Keratinocyte (primary cell): Measurements from ENCODE around the gene GRIK4. TPM values are rescaled to one million over a fixed set of nuclear protein-coding genes. Genes with fewer than 3 reads are reported as not detected.

ENCODE experiments used
- DNase-seq: peaks from one replicate; pipeline ENCODE4 v3.0.0-alpha.2; 2011; ENCODE audit warnings: low read depth, missing footprints, low spot score
- FAIRE-seq: peaks from 2 replicates; lab custom pipeline; 2011; peaks lifted over from hg19 to GRCh38; lab: Jason Lieb, UNC
- H2AFZ ChIP-seq: 2 replicates; pipeline ENCODE4 v1.6.0; 2012; ENCODE audit warnings: low read length, control low read depth, inconsistent platforms; ENCODE audit not compliant: control insufficient read depth
- H3K27ac ChIP-seq: 2 replicates; pipeline ENCODE4 v1.5.1; 2011; ENCODE audit warnings: low read length; ENCODE audit not compliant: control insufficient read depth, insufficient read depth
- H3K27me3 ChIP-seq: 3 replicates; pipeline ENCODE4 v1.6.0; 2011; ENCODE audit warnings: low read length; ENCODE audit not compliant: control insufficient read depth, insufficient read depth; ENCODE audit errors: extremely low read depth
- H3K36me3 ChIP-seq, 2 experiments: 2 replicates in 1 of 2; 3 replicates in 1 of 2; pipeline ENCODE4 v1.5.1; 2011; ENCODE audit warnings: low read length in 2 of 2, mild to moderate bottlenecking in 1 of 2; ENCODE audit not compliant: control insufficient read depth in 2 of 2, insufficient read depth in 2 of 2; ENCODE audit errors: extremely low read depth in 1 of 2
- H3K4me1 ChIP-seq: 3 replicates; pipeline ENCODE4 v1.5.1; 2011; ENCODE audit warnings: low read length; ENCODE audit not compliant: control insufficient read depth, insufficient read depth; ENCODE audit errors: extremely low read depth
- H3K4me2 ChIP-seq: 3 replicates; pipeline ENCODE4 v1.6.0; 2011; ENCODE audit warnings: low read depth, low read length; ENCODE audit not compliant: control insufficient read depth, insufficient read depth; ENCODE audit errors: extremely low read depth
- H3K4me3 ChIP-seq, 3 experiments: fragments of 200-600 bp in 1 of 3; sonication (generic) in 1 of 3; 2 replicates in 2 of 3; 3 replicates in 1 of 3; pipeline ENCODE4 v1.5.1; 2011 to 2016; ENCODE audit warnings: low read length in 3 of 3, mild to moderate bottlenecking in 3 of 3, control low read depth in 2 of 3, inconsistent platforms in 1 of 3, low read depth in 1 of 3, mixed read lengths in 1 of 3, mixed run types in 1 of 3, moderate library complexity in 1 of 3; ENCODE audit not compliant: control insufficient read depth in 2 of 3, insufficient read depth in 2 of 3; ENCODE audit errors: extremely low read depth in 1 of 3
- H3K79me2 ChIP-seq: 2 replicates; pipeline ENCODE4 v1.6.0; 2012; ENCODE audit warnings: low read length; ENCODE audit not compliant: control insufficient read depth, insufficient read depth
- H3K9ac ChIP-seq: 3 replicates; pipeline ENCODE4 v1.6.0; 2011; ENCODE audit warnings: low read length; ENCODE audit not compliant: control insufficient read depth, insufficient read depth; ENCODE audit errors: extremely low read depth
- H3K9me1 ChIP-seq: 3 replicates; pipeline ENCODE4 v1.6.0; 2011; ENCODE audit warnings: low read length; ENCODE audit not compliant: control insufficient read depth, insufficient read depth; ENCODE audit errors: extremely low read depth
- H3K9me3 ChIP-seq: 2 replicates; pipeline ENCODE4 v1.5.1; 2012; ENCODE audit warnings: low read depth, low read length; ENCODE audit not compliant: control insufficient read depth
- H4K20me1 ChIP-seq: 3 replicates; pipeline ENCODE4 v1.6.0; 2011; ENCODE audit warnings: low read length; ENCODE audit not compliant: control insufficient read depth, insufficient read depth; ENCODE audit errors: extremely low read depth
- EZH2 ChIP-seq: IDR thresholded peaks from one replicate; pipeline ENCODE4 v1.6.1; 2012; ENCODE audit warnings: inconsistent platforms, mild to moderate bottlenecking, low read length, moderate library complexity
- dilution Hi-C: fragments of 300-500 bp; cut with MboI; formaldehyde crosslinking; loops from one replicate; pipeline ENCODE4 v1.7.0; 2020; ENCODE audit warnings: low sequenced_read_pairs; ENCODE audit not compliant: extremely low pct_ligation_motif_present
- polyA plus RNA-seq, 5 experiments: library from polyadenylated mRNA; depleted of rRNA in 3 of 5; stranded (reverse) in 3 of 5; stranded (forward) in 1 of 5; unstranded in 1 of 5; fragments of >200 nt; gene quantifications; 1 replicate in 1 of 5; 2 replicates in 3 of 5; 3 replicates in 1 of 5; pipeline versions ENCODE4 v1.2.1 to v1.2.3, GENCODE V29; 2011 to 2012; ENCODE audit warnings: missing spikeins in 2 of 5, low read depth in 1 of 5, low replicate concordance in 1 of 5
- TF ChIP-seq, protein P1 (sequence below), 3 experiments: IDR thresholded peaks in 1 of 3; conservative IDR thresholded peaks in 1 of 3; optimal IDR thresholded peaks in 1 of 3; 2 replicates in 2 of 3; 3 replicates in 1 of 3; pipeline versions ENCODE3 to v1.5.1; 2011; ENCODE audit warnings: low read length in 3 of 3, mild to moderate bottlenecking in 3 of 3, moderate library complexity in 2 of 3, control low read depth in 1 of 3, inconsistent platforms in 1 of 3; ENCODE audit not compliant: insufficient read depth in 2 of 3; ENCODE audit errors: extremely low read depth in 1 of 3

GRIK4 gene
- polyA plus RNA-seq, 1 donor (not counting 4 experiments of a cell fraction or from before 2014, with no cell fraction given), result not detected

DNA sequence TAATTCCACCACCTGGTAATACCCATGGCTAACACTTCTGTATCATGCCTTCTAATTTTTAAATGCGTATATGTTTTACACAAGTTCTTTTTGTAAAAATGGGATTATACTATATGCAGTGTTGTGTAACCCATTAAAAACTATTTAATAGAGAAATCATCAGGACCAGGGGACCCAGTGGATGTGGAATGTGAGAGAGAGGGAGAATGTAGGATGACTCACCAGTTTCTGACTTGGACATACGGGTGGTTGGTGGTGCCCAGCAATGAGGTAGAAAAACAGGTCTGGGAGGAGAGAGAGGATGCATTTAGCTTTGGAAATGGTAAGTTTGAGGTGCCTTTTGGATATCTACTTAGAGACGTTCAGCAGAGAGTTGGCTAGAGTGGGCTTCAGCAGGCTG is 400.4 kb downstream of the GRIK4 start:
- H3K9me1 ChIP-seq, result no peaks in the 10 kb centered on the region
- H3K4me3 ChIP-seq, result no peak overlapping the region
- H2AFZ ChIP-seq, result no peak overlapping the region
- no peaks in the 10 kb centered on the region for H3K79me2 ChIP-seq
- no peak overlapping the region for H3K27ac ChIP-seq
- H3K36me3 ChIP-seq, result no peaks in the 10 kb centered on the region
- TF ChIP-seq, protein P1, sequence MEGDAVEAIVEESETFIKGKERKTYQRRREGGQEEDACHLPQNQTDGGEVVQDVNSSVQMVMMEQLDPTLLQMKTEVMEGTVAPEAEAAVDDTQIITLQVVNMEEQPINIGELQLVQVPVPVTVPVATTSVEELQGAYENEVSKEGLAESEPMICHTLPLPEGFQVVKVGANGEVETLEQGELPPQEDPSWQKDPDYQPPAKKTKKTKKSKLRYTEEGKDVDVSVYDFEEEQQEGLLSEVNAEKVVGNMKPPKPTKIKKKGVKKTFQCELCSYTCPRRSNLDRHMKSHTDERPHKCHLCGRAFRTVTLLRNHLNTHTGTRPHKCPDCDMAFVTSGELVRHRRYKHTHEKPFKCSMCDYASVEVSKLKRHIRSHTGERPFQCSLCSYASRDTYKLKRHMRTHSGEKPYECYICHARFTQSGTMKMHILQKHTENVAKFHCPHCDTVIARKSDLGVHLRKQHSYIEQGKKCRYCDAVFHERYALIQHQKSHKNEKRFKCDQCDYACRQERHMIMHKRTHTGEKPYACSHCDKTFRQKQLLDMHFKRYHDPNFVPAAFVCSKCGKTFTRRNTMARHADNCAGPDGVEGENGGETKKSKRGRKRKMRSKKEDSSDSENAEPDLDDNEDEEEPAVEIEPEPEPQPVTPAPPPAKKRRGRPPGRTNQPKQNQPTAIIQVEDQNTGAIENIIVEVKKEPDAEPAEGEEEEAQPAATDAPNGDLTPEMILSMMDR (optimal IDR thresholded peaks at IDR 0.05 in 1 of 3, IDR thresholded peaks at IDR 0.05 in 1 of 3, conservative IDR thresholded peaks at IDR 0.05 in 1 of 3; ENCODE audit: extremely low read depth in 1 of 3, insufficient read depth in 2 of 3, low read length in 3 of 3), result no peak
- H3K27me3 ChIP-seq, result peaks cover 7% of the 10 kb centered on the region
- no peaks in the 10 kb centered on the region for H4K20me1 ChIP-seq
- no peak for DNase-seq
- dilution Hi-C loops, result no loop called here
- no peak overlapping the region for H3K4me2 ChIP-seq
- no peaks in the 10 kb centered on the region for H3K4me1 ChIP-seq
- no peaks in the 10 kb centered on the region for H3K9me3 ChIP-seq
- no peak for FAIRE-seq
- H3K9ac ChIP-seq, result no peak overlapping the region

DNA sequence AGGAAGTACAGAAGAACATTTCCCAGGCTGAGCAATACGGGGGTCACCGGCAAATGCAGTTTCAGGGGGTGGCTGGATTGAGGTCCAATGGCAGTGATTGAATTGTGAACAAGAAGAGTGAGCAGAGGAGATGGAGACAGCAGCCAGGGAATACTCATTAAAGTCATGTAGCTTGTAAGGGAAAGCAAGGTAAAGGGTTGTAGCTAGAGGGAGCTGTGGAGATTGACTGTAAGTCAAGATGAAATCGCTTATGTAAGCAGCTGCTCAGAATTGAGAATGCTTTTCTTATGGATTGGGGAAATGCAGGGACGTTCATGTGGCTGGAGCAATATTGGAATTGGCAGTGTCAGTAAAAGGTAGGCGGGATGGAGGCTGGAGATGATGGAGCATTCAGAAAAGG is 401.0 kb downstream of the GRIK4 start:
- H3K9me3 ChIP-seq, result no peaks in the 10 kb centered on the region
- H3K9ac ChIP-seq, result no peak overlapping the region
- no peaks in the 10 kb centered on the region for H3K79me2 ChIP-seq
- TF ChIP-seq, protein P1 (optimal IDR thresholded peaks at IDR 0.05 in 1 of 3, IDR thresholded peaks at IDR 0.05 in 1 of 3, conservative IDR thresholded peaks at IDR 0.05 in 1 of 3; ENCODE audit: extremely low read depth in 1 of 3, insufficient read depth in 2 of 3, low read length in 3 of 3), result peak; percentile 27 to 42 (median 36)
- TF ChIP-seq EZH2, result no peak
- dilution Hi-C loops, result no loop called here
- FAIRE-seq (peak; percentile 48), DNase-seq (no peak)
- no peaks in the 10 kb centered on the region for H3K36me3 ChIP-seq
- H4K20me1 ChIP-seq, result no peaks in the 10 kb centered on the region
- no peak overlapping the region for H3K4me2 ChIP-seq
- H3K4me3 ChIP-seq, result no peak overlapping the region
- no peak overlapping the region for H2AFZ ChIP-seq
- no peak overlapping the region for H3K27ac ChIP-seq
- no peaks in the 10 kb centered on the region for H3K4me1 ChIP-seq
- peaks cover 10% of the 10 kb centered on the region for H3K27me3 ChIP-seq
- no peaks in the 10 kb centered on the region for H3K9me1 ChIP-seq
